Measurements from ENCODE around the gene TCP11. TPM values are rescaled to one million over a fixed set of nuclear protein-coding genes. Genes with fewer than 3 reads are reported as not detected.
A peak's percentile ranks its signal among the peaks of the same experiment; 100 is the strongest.
"Not testable (repeated sequence)": the region's sequence is repeated elsewhere in the genome, so short reads cannot be mapped to it uniquely, and the experiment has no call there.

The TCP11 gene
- polyA plus RNA-seq, 1 donor = 0.27 TPM

GRCh38 chr6:35146453-35146852 is 5.3 kb upstream of the TCP11 start:
- DNase-seq (ENCODE audit: low read depth) = no peak

- DNase-seq (ENCODE audit: low read depth) = no peak
These were observed 4.6 kb upstream of the TCP11 start for GRCh38 chr6:35145757-35146156.

GRCh38 chr6:35142588-35143569 is 1.7 kb upstream of the TCP11 start:
- DNase-seq (ENCODE audit: low read depth) = no peak

GRCh38 chr6:35140639-35141006 is 516 bp downstream of the TCP11 start:
- no peak for DNase-seq (ENCODE audit: low read depth)

- peak; percentile 58 for DNase-seq (ENCODE audit: low read depth)
These were observed 1.1 kb downstream of the TCP11 start for GRCh38 chr6:35139924-35140638.

- no peak for DNase-seq (ENCODE audit: low read depth)
These were observed 1.7 kb downstream of the TCP11 start for GRCh38 chr6:35139470-35139869.

- not testable (repeated sequence) for DNase-seq (ENCODE audit: low read depth)
These were observed 2.9 kb downstream of the TCP11 start for GRCh38 chr6:35138191-35138590.

GRCh38 chr6:35136185-35136584 is 5.0 kb downstream of the TCP11 start:
- no peak for DNase-seq (ENCODE audit: low read depth)

GRCh38 chr6:35128496-35128895 is 12.6 kb downstream of the TCP11 start:
- DNase-seq (ENCODE audit: low read depth) = no peak

GRCh38 chr6:35128042-35128441 is 13.1 kb downstream of the TCP11 start:
- DNase-seq (ENCODE audit: low read depth) = peak; percentile 26

- DNase-seq (ENCODE audit: low read depth) = no peak
These were observed 16.8 kb downstream of the TCP11 start for GRCh38 chr6:35124356-35124755.

- no peak for DNase-seq (ENCODE audit: low read depth)
These were observed 20.4 kb downstream of the TCP11 start for GRCh38 chr6:35120746-35121145.

- DNase-seq (ENCODE audit: low read depth) = no peak
These were observed 32.7 kb downstream of the TCP11 start for GRCh38 chr6:35108309-35108885.

GRCh38 chr6:35107761-35108160 is 33.4 kb downstream of the TCP11 start:
- DNase-seq (ENCODE audit: low read depth) = not testable (repeated sequence)

GRCh38 chr6:35107208-35107607 is 33.9 kb downstream of the TCP11 start:
- DNase-seq (ENCODE audit: low read depth) = not testable (repeated sequence)

GRCh38 chr6:35106061-35106460 is 35.1 kb downstream of the TCP11 start:
- DNase-seq (ENCODE audit: low read depth) = not testable (repeated sequence)

GRCh38 chr6:35105078-35105477 is 36.1 kb downstream of the TCP11 start:
- no peak for DNase-seq (ENCODE audit: low read depth)

GRCh38 chr6:35099116-35099515 is 42.0 kb downstream of the TCP11 start:
- no peak for DNase-seq (ENCODE audit: low read depth)

GRCh38 chr6:35096129-35096862 is 44.8 kb downstream of the TCP11 start:
- DNase-seq (ENCODE audit: low read depth) = no peak

- DNase-seq (ENCODE audit: low read depth) = no peak
These were observed 47.0 kb downstream of the TCP11 start for GRCh38 chr6:35094183-35094582.

GRCh38 chr6:35093783-35094182 is 47.4 kb downstream of the TCP11 start:
- no peak for DNase-seq (ENCODE audit: low read depth)

GRCh38 chr6:35093118-35093445 is 48.1 kb downstream of the TCP11 start:
- DNase-seq (ENCODE audit: low read depth) = no peak
